Neural progenitor cell (in vitro differentiated cells): Measurements from ENCODE around the gene CCDC68. TPM values are rescaled to one million over a fixed set of nuclear protein-coding genes. Genes with fewer than 3 reads are reported as not detected.
A peak's percentile ranks its signal among the peaks of the same experiment; 100 is the strongest.

Source experiments
- DNase-seq: peaks from one replicate; pipeline ENCODE4 v3.0.0-alpha.2; 2016; ENCODE audit warnings: low spot score
- H2AFZ ChIP-seq: fragments of 200-600 bp; sonication (generic); replicated peaks from 2 replicates; pipeline ENCODE4 v1.6.1; 2016; ENCODE audit warnings: antibody characterized with exemption
- H3F3A ChIP-seq: fragments of 200-600 bp; sonication (generic); 2 replicates; pipeline ENCODE4 v1.6.1; 2016; ENCODE audit warnings: antibody characterized with exemption, low read depth
- H3K27ac ChIP-seq: fragments of 200-600 bp; sonication (generic); 2 replicates; pipeline ENCODE4 v1.5.1; 2016; ENCODE audit warnings: mild to moderate bottlenecking
- H3K27me3 ChIP-seq: fragments of 200-600 bp; sonication (generic); 2 replicates; pipeline ENCODE4 v1.6.1; 2016; ENCODE audit warnings: mild to moderate bottlenecking, moderate library complexity
- H3K36me3 ChIP-seq: fragments of 200-600 bp; sonication (generic); 2 replicates; pipeline ENCODE4 v1.5.1; 2016
- H3K4me1 ChIP-seq: fragments of 200-600 bp; sonication (generic); 2 replicates; pipeline ENCODE4 v1.6.1; 2016; ENCODE audit warnings: mixed run types
- H3K4me2 ChIP-seq: fragments of 200-600 bp; sonication (generic); 2 replicates; pipeline ENCODE4 v1.6.1; 2016
- H3K4me3 ChIP-seq: fragments of 200-600 bp; sonication (generic); 2 replicates; pipeline ENCODE4 v1.5.1; 2016
- H3K79me2 ChIP-seq: fragments of 200-600 bp; sonication (generic); 2 replicates; pipeline ENCODE4 v1.6.1; 2016; ENCODE audit warnings: low read depth
- H3K9ac ChIP-seq: fragments of 200-600 bp; sonication (generic); 2 replicates; pipeline ENCODE4 v1.6.1; 2016
- H3K9me3 ChIP-seq: fragments of 200-600 bp; sonication (generic); 2 replicates; pipeline ENCODE4 v1.5.1; 2016; ENCODE audit warnings: low read depth
- H4K20me1 ChIP-seq: fragments of 200-600 bp; sonication (generic); 2 replicates; pipeline ENCODE4 v1.6.1; 2016; ENCODE audit warnings: low read depth
- H3K27ac Mint-ChIP-seq: 3 replicates; pipeline ENCODE4 v1.8.0; 2021; ENCODE audit warnings: mixed read lengths
- H3K27me3 Mint-ChIP-seq: 2 replicates; pipeline ENCODE4 v1.8.0; 2022; ENCODE audit warnings: low read depth, mild to moderate bottlenecking, inconsistent platforms, moderate library complexity, mixed read lengths; ENCODE audit not compliant: insufficient read depth
- H3K36me3 Mint-ChIP-seq: 3 replicates; pipeline ENCODE4 v1.8.0; 2021; ENCODE audit warnings: mixed read lengths
- H3K4me1 Mint-ChIP-seq: 3 replicates; pipeline ENCODE4 v1.8.0; 2021; ENCODE audit warnings: mixed read lengths
- H3K4me3 Mint-ChIP-seq: 3 replicates; pipeline ENCODE4 v1.8.0; 2021; ENCODE audit warnings: mild to moderate bottlenecking, moderate library complexity, mixed read lengths
- H3K9me3 Mint-ChIP-seq: 3 replicates; pipeline ENCODE4 v1.8.0; 2020; ENCODE audit warnings: mixed read lengths
- EZH2 ChIP-seq: fragments of 200-600 bp; sonication (generic); IDR thresholded peaks from 2 replicates; pipeline ENCODE4 v1.6.1; 2017; ENCODE audit warnings: antibody characterized with exemption, mild to moderate bottlenecking, moderate library complexity
- EZH2phosphoT487 ChIP-seq: fragments of 200-600 bp; sonication (generic); IDR thresholded peaks from 2 replicates; pipeline ENCODE4 v1.6.1; 2017; ENCODE audit warnings: antibody characterized with exemption
- total RNA-seq: library from RNA; depleted of rRNA; stranded (reverse); fragments of >200 nt; gene quantifications from 2 replicates; pipeline ENCODE4 v1.2.3, GENCODE V29; 2015; ENCODE audit warnings: low replicate concordance
- TF ChIP-seq, protein P1 (sequence below): fragments of 200-600 bp; sonication (generic); IDR thresholded peaks from 2 replicates; pipeline ENCODE4 v1.5.1; 2017; ENCODE audit warnings: antibody characterized with exemption, mild to moderate bottlenecking

Gene CCDC68
- total RNA-seq, 1 donor from 2014 or later: not detected

DNA sequence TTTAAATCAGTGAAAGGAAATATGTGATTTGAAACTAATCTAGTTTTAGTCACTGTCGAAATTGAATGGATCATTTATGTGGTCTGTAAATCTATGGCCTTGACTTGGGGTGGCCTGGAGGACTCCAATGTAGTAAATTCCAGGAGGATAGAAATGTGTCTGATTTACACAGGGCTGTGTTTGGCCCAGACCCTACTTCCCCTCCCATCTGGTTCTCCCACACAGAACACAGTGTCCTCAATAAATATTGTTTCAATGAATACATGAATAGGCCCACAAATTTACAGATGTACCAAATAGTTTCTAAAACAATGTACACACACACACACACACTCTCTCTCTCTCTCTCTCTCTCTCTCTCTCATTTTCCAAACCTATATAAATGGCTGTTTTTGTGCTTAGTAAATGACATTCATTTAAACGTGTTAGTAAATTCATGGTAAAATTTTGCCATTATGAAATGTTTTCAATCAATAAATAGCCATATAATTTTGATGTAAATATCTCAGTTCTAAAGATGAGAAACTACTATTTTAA is 1.9 kb downstream of the CCDC68 start:
- Histone ChIP-seq H3K4me1 (no peaks in the 10 kb centered on the region), H3K27me3 (peaks cover 27% of the 10 kb centered on the region), H4K20me1 (no peaks in the 10 kb centered on the region), H3F3A (no peaks in the 10 kb centered on the region), H3K9me3 (no peaks in the 10 kb centered on the region), H3K36me3 (no peaks in the 10 kb centered on the region), H3K4me2 (no peak overlapping the region), H2AFZ (no peak overlapping the region), H3K4me3 (no peak overlapping the region), H3K79me2 (no peaks in the 10 kb centered on the region), H3K9ac (no peak overlapping the region), H3K27ac (no peak overlapping the region)
- Mint-ChIP-seq H3K4me3 (no peak overlapping the region), H3K27ac (no peak overlapping the region), H3K4me1 (no peaks in the 10 kb centered on the region), H3K36me3 (no peaks in the 10 kb centered on the region), H3K9me3 (no peaks in the 10 kb centered on the region), H3K27me3 (peaks cover 2% of the 10 kb centered on the region)
- no peak for TF ChIP-seq EZH2phosphoT487
- no peak for DNase-seq

DNA sequence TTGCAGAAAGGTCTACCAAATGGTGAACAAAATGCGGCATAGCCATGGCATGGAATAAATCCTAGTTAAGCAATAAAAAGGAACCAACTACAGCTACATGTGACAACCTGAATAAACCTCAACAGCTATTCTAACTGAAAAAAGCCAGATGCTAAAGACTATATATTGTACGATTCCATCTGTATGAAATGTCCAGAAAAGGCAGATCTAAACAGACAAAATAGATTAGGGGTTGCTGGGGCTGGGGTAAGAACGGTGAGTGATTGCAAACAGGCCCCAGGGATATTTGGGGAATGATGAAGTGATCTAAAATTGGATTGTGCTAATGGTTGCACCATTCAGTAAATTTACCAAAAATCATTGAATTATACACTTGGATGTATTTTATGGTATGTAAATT is 2.8 kb downstream of the CCDC68 start:
- DNase-seq: no peak
- Histone ChIP-seq H3K9me3 (no peaks in the 10 kb centered on the region), H3K36me3 (no peaks in the 10 kb centered on the region), H4K20me1 (no peaks in the 10 kb centered on the region), H3K79me2 (no peaks in the 10 kb centered on the region), H3K4me1 (no peaks in the 10 kb centered on the region), H3F3A (no peaks in the 10 kb centered on the region), H3K4me2 (no peak overlapping the region), H2AFZ (no peak overlapping the region), H3K9ac (no peak overlapping the region), H3K27me3 (peaks cover 27% of the 10 kb centered on the region), H3K4me3 (no peak overlapping the region), H3K27ac (no peak overlapping the region)
- TF ChIP-seq EZH2: no peak
- TF ChIP-seq, protein P1, sequence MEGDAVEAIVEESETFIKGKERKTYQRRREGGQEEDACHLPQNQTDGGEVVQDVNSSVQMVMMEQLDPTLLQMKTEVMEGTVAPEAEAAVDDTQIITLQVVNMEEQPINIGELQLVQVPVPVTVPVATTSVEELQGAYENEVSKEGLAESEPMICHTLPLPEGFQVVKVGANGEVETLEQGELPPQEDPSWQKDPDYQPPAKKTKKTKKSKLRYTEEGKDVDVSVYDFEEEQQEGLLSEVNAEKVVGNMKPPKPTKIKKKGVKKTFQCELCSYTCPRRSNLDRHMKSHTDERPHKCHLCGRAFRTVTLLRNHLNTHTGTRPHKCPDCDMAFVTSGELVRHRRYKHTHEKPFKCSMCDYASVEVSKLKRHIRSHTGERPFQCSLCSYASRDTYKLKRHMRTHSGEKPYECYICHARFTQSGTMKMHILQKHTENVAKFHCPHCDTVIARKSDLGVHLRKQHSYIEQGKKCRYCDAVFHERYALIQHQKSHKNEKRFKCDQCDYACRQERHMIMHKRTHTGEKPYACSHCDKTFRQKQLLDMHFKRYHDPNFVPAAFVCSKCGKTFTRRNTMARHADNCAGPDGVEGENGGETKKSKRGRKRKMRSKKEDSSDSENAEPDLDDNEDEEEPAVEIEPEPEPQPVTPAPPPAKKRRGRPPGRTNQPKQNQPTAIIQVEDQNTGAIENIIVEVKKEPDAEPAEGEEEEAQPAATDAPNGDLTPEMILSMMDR: no peak
- no peak for TF ChIP-seq EZH2phosphoT487
- Mint-ChIP-seq H3K36me3 (no peaks in the 10 kb centered on the region), H3K27ac (no peak overlapping the region), H3K4me3 (no peak overlapping the region), H3K9me3 (no peaks in the 10 kb centered on the region), H3K27me3 (peaks cover 2% of the 10 kb centered on the region), H3K4me1 (no peaks in the 10 kb centered on the region)

- no peaks in the 10 kb centered on the region for H3K4me1 Mint-ChIP-seq
- no peaks in the 10 kb centered on the region for H4K20me1 ChIP-seq
- H3K36me3 ChIP-seq: no peaks in the 10 kb centered on the region
- no peaks in the 10 kb centered on the region for H3K36me3 Mint-ChIP-seq
- no peak overlapping the region for H3K27ac Mint-ChIP-seq
- no peak overlapping the region for H3K27ac ChIP-seq
- no peaks in the 10 kb centered on the region for H3F3A ChIP-seq
- no peaks in the 10 kb centered on the region for H3K9me3 ChIP-seq
- H3K4me3 Mint-ChIP-seq: no peak overlapping the region
- H3K4me3 ChIP-seq: no peak overlapping the region
- no peak for DNase-seq
- H3K4me1 ChIP-seq: no peaks in the 10 kb centered on the region
- no peaks in the 10 kb centered on the region for H3K27me3 ChIP-seq
- no peak overlapping the region for H2AFZ ChIP-seq
- TF ChIP-seq EZH2phosphoT487 (no peak), EZH2 (no peak)
- TF ChIP-seq, protein P1: no peak
- H3K9me3 Mint-ChIP-seq: no peaks in the 10 kb centered on the region
- no peaks in the 10 kb centered on the region for H3K79me2 ChIP-seq
- H3K9ac ChIP-seq: no peak overlapping the region
- H3K27me3 Mint-ChIP-seq: peaks cover 2% of the 10 kb centered on the region
- H3K4me2 ChIP-seq: no peak overlapping the region
These were observed 7.2 kb downstream of the CCDC68 start for GRCh38 chr18:54952026-54952425.

- TF ChIP-seq EZH2phosphoT487: no peak
- TF ChIP-seq, protein P1: peak; percentile 19
- no peak overlapping the region for H3K9ac ChIP-seq
- no peaks in the 10 kb centered on the region for H3F3A ChIP-seq
- peaks cover 2% of the 10 kb centered on the region for H3K27me3 Mint-ChIP-seq
- H3K9me3 Mint-ChIP-seq: no peaks in the 10 kb centered on the region
- no peaks in the 10 kb centered on the region for H4K20me1 ChIP-seq
- H3K4me1 Mint-ChIP-seq: no peaks in the 10 kb centered on the region
- H3K4me2 ChIP-seq: no peak overlapping the region
- no peak for DNase-seq
- H3K27ac ChIP-seq: no peak overlapping the region
- no peak overlapping the region for H2AFZ ChIP-seq
- H3K27ac Mint-ChIP-seq: no peak overlapping the region
- H3K36me3 ChIP-seq: no peaks in the 10 kb centered on the region
- H3K4me3 Mint-ChIP-seq: no peak overlapping the region
- H3K79me2 ChIP-seq: no peaks in the 10 kb centered on the region
- no peaks in the 10 kb centered on the region for H3K36me3 Mint-ChIP-seq
- no peak overlapping the region for H3K4me3 ChIP-seq
- H3K4me1 ChIP-seq: no peaks in the 10 kb centered on the region
- H3K9me3 ChIP-seq: no peaks in the 10 kb centered on the region
- H3K27me3 ChIP-seq: no peaks in the 10 kb centered on the region
These were observed 9.0 kb downstream of the CCDC68 start for GRCh38 chr18:54950221-54950620.
